Stimulated activated CD4-positive, alpha-beta T cell treated with anti-CD3 and anti-CD28 coated beads, Interleukin-1b, Interleukin-23, amount 100 ng/mL, for 1 hour (primary cell): ENCODE data around the gene CCDC71.

ENCODE experiments used
- DNase-seq, 2 donors: peaks; one replicate each; pipeline ENCODE4 v3.0.0-alpha.2; 2020; ENCODE audit warnings: low read depth in 2 of 2

The CCDC71 gene

DNA sequence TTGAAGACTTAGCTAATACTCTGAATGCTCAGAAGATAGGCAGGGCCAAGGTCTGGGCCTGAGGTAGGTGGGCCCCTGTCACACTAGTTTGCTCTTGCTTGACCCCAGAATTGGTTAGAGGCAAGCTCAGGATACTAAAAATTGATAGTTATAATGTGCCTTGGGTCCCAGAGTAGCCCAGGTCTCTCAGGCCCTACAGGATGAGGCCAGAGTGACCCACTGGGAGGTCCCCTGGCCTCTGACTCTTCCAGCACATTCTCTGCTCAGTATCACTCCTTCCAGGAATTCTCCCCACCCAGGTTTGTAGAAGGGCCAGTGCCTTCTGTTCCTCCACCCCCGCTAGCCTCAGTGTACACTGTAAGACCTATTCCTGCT, 4.6 kb upstream of the CCDC71 start:
- no peak for DNase-seq

DNA sequence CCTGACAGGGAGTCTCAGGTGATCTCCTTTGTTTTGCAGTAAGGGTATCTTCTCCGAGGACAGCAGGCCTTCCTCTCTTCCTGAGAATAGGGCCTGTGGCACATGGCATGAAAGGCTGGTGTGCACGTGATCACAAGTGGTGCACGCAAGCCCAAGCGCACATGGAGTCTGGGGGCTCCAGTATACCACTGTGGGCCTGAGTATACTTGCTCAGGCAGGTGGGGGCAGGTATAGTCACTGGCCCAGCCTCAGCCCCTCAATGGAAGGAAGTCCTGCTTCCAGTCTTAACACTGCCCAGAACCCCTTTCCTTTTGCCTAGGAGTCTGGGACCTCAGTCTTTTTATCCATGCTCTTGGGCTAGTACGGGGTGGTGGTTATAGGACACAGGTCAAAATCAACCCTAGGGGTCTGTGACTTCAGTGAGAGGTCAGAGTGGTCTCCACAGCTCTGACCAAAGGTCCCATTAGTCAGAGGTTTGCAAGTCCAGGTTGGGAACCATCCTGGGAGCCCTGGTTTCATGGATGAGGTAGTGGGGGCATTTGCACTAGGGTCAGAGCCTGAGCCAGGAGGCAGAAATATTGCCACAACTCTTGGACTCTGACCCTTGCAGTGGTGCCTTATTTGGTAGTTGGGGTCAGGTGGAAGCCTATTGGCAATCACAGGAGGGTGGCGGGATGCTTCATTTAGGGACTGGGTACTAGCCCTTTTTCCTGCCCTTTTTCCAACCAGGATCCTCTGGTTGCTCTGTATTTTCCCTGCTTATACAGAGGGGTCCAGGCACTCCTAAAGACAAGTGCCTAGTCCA, 823 bp upstream of the CCDC71 start:
- no peak for DNase-seq

DNA sequence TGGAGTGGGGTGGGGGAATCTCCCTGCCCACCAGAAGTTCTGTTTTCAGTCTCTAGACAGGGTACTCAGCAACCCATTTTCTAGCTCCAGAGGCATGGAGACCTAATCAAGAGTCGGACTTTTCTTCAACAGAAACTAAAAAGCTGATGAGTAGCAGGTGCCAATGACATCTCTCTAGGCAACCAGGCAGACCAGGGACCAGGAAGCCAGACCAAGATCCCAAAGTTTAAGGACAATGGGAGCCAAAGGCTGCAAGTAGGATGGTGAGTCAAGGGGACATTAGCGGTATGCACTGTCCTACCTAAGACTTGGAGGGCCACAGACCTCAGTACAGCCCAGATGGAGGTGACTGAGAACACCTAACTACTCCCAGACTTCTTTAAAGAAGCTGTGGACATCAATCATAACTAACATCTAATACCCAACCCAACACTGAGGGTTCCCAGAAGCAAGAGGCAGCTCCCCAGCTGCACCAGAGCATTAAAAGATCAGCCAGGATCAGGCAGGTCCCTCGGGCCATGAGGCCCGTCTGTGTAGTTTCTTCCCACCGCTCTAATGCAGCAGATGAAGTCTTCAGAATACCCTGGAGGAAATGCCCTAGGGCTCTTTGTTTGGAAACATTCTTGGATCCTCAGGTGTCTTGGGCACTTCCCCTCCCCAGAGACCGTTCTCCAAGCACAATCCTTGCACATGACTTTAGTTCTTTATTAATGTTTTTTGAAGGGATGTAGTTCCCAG, 979 bp downstream of the CCDC71 start:
- DNase-seq = no peak

DNA sequence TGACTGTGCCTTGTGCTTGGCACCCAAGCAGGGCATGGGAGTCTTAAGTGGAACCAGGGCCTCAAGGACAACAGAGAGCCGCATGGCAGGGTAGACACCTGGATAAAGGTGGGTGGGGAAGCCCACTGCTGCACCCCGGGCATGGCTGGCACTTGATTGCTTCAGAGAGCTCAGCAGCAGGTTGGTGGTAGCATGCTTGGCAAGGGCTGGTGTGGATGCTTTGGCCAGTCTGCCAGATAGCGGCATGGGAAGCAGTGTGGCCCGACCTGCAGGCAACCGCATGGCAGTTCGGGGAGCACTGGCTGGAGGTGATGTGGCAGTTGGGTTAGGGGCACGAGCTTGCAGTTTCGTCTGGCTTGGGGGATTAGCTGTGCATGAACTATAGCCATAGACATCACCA, 2.5 kb downstream of the CCDC71 start:
- DNase-seq = no peak

DNA sequence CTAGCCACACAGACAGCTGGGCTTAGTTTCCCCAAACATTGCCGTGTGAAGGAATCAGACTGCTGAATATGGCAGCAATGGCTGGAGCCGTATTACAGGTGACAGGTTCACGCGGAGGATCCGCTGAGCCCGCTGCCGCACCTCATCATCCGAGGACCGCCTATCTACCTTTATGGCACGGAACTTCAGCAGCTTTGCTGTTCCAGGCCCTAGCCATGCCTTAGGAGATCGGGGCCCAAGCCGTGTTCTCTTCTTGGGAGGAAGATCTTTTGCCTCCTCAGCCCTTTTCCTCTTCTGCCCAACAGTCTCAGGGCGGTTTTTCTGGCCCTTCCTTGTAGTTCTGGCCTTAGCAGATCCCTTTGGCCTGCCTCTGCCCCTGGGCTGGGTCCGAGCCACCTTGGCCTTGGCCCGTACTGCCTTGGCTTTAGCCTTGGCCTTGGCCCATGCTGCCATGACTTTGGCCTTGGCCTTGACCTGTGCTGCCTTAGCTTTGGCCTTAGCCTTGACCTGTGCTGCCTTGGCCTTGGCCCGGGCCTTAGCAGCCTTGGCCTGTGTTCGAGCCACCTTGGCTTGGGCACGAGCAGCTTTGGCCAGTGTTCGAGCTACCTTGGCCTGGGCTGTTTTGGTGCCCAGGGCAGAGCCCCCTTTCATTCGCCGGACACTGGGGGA, 3.2 kb downstream of the CCDC71 start:
- DNase-seq = no peak

DNA sequence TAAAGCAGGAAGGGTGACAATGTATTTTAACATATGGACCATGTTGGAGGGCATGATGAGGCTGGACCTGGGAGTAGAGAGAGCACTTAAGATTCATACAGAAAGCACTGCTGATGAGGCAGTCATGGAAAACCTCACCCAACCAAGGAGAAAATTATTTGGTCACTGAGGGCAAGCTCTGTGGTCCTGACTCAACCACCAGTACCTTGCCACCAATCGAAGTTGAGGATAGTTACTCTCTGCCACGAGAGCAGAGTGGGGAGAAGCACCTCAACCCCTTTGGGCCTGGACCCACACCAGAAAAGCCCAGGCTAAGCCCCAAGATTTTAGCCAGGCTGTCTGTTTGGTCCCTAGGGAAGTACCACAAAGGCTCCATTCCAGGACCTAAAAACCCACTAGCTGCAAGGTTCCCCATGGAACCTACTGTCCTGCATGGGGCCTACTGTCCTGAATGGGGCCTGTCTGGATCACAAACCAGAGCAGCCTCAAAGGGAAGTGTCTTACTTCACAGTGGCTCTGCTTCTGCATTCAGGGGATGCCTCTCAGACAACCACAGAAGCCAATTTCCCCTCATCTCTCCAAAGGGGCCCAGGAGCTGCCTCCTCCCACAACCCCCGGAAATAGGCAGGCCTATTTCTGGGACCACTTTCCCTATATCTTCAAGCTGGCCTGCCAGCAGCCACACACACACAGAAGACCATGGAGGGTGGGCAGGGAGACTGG, 4.2 kb downstream of the CCDC71 start:
- no peak for DNase-seq

DNA sequence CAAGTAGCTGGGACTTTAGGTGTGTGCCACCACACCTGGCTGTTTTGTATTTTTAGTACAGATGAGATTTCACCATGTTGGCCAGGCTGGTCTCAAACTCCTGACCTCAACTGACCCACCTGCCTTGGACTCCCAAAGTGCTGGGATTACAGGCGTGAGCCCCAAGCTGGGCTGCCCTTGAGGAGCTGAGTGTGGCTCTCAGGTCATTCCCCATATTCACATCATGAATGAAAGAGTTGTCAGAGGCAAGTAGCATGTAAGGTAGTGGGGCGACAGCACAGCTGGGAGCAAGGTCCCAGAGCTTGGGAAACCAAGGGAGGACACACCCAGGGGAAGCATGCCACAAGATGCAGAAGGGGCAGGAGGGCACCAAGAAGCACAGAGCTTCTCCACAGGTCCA, 4.9 kb downstream of the CCDC71 start:
- no peak for DNase-seq

DNA sequence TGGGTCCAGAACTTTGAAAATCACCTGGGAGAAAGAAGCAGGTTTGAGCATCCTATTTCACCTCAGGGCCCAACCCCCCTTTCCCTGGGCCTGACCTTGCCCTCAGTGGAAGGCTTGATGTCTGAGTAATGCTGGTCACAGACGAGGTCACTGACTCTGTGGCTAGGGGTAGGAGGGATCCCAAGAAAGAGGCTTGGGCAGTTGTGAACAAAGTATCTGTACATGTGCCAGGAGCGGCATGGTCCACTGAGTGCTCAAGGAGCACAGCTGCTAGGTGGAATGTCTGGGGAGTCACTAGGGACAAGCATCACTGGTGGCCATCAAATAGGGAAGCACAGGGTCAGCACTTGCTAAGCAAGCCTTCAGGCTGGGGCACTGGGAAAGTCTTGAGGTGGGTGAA, 7.3 kb downstream of the CCDC71 start:
- DNase-seq = no peak

DNA sequence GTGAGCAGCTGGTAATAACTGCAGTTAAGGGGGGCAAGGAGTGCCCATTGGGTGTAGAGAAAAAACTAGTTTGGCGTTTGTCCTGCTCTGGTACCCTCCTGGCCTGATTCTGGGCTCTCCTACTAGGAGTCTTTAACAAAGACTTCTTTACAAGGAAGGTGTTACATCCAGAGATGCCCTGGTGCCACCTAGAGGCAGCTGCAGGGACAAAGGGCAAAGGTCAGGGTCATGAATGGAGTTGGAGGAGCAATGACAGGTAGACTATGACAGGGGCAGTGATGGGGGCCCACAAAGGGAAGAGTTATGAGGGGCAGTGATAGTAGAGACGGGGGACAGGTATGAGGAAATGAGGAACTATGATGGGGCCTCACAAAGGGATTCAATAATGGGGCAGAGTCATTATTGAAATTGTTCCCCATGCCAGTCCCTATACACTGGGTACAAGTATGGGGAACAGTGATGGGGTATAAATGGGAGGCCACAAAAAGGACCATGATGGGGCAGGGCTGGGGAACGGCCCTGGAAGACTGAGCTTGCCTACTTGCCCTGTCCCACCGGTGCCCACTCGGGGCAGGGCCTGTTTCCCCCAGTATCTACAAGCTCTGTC, 7.9 kb downstream of the CCDC71 start:
- DNase-seq = peak; percentile 23 to 29

DNA sequence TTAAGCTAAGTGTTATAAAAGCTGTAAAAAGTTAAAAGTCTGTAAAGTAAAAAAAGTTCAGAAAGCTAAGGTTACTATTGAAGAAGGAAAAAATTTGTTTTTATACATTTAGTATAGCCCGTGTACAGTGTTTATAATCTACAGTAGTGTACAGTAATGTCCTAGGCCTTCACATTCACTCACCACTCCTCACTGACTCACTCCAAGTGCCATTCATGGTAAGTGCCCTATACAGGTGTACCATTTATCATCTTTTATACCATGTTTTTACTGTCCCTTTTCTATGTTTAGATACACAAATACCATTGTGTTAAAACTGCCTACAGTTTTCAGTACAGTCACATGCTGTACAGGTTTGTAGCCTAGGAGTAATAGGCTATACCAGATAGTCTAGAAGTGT, 8.8 kb downstream of the CCDC71 start:
- DNase-seq = no peak

DNA sequence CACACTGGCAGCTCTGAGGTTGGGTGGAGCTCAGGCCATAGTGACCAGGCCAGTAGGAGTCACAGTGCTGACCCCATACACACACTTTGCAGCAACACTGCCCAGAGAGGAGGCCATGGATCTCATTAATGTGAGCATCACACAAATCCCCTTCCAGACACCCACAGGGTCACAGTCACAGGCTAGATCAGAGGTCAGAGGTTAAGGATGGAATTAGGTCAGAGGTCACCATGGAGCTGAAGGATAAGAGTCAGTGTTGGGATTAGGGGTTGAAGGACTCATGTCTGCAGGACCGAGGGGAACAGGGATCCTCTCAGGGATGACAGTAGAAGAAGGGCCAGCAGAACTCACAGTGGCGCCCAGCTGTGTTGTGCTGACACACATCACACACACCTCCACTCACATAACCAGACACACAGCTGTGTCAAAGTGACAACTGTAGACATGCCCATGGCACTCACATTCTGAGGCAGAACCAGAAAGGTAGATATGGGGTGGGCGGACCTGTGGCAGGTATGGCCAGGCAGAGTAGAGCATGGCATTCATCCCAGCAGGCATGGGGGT, 12.7 kb downstream of the CCDC71 start:
- DNase-seq = no peak

DNA sequence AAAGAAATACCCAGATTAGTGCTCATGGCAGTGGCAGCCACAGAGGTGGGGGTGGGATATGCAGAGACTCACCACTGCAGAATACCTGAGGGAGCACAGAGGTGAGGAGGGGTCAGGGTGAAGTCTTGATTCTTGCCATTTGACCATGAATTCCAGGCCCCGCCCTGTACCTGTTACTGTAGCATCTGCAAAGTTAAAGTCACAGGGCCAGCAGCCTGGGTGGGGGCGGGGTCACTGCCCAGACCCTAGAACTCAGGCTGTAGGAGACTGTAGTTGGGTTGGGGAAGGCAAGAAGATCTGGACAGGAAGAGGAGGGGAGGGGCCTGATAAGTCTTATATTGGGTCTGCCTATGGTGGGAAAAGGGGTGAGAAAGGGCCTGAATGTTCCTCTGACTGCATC, 14.5 kb downstream of the CCDC71 start:
- no peak for DNase-seq

DNA sequence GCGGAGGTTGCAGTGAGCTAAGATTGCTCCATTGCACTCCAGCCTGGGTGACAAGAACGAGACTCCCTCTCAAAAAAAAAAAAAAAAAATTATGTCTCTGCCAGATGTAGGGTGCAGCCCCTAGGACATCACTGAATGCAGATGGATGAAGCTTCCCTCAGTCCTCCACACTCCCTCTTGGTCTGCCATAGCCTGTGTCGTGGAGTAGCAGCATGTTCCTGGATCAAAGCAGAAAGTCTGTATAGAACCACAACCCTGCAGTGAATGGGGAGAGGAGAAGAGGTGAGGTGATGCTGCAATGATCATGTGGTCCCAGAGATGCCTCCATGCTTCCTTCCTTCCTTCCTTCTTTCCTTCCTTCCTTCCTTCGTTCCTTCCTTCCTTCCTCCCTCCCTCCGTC, 18.0 kb downstream of the CCDC71 start:
- no peak for DNase-seq

DNA sequence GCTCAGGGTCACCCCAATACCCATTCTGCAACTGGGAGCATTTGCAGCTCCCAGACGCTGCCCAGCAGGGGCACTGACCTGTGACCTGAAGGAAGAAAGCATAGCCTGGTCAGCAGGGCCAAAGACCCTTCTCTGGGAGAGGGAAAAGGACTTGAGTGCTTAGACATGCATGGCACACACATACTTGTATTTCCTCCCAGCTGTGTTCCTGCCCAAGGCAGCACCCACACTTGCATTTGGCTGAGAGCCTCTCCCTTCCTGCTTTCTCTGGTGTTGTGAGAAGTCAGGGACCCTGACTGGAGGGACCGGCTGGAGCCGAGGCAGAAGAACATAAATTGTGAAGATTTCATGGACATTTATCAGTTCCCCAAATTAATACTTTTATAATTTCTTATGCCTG, 26.1 kb downstream of the CCDC71 start:
- no peak for DNase-seq

DNA sequence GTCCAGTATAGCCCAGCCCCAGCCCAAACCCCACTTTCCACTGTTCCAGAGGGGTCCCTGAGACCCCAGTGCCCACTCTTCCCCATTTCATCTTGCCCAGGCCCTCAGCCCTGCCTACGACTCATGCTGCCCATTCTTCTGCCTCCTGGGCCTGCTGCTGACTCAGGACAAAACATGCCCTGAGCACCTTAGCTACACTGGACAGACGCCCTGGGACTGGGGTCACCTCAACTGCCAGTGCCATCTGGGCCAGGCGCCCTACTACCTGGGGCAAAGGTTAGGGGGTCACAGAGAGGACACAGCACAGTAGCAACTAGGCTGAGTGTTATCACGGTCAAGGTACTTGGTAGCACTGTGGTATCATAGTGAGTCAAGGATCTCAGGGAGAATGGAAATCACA, 30.6 kb downstream of the CCDC71 start:
- no peak for DNase-seq

DNA sequence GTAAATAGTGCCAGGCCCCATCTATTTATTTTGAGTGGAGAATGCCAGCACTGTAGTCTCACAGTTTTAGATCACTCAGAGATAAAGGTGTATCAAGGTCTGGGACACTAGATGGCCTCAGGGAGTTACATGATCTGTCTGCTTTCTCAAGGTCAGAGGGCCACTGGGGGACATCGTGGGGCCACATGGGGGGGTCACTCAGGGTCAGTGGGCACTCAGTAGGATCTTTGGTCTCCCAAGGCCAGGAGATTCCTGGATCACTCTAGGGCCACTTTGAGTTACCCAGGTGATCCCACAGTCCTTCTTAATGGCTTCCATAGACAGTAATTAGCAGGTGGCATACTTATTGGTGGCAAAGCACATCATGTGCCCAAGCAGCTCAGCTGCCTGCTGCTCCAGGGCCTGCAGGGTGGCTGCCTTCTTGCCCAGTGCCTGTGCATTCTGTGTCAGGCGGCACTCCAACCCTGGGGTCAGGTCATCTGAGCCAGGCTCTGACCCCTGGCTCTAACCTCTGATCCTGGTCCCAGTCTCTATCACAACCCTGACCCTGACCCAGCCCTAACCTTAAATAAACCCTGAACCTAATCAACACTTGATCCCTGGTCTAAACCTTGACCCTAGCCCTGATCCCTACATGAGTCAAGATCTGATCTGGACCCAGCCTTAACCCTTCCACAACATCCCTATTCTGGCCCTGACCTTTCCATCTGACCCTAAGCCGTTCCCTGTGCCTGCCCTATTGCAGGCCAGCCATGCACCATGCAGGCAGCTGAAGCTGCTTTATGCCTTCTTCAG, 31.5 kb downstream of the CCDC71 start:
- no peak for DNase-seq

DNA sequence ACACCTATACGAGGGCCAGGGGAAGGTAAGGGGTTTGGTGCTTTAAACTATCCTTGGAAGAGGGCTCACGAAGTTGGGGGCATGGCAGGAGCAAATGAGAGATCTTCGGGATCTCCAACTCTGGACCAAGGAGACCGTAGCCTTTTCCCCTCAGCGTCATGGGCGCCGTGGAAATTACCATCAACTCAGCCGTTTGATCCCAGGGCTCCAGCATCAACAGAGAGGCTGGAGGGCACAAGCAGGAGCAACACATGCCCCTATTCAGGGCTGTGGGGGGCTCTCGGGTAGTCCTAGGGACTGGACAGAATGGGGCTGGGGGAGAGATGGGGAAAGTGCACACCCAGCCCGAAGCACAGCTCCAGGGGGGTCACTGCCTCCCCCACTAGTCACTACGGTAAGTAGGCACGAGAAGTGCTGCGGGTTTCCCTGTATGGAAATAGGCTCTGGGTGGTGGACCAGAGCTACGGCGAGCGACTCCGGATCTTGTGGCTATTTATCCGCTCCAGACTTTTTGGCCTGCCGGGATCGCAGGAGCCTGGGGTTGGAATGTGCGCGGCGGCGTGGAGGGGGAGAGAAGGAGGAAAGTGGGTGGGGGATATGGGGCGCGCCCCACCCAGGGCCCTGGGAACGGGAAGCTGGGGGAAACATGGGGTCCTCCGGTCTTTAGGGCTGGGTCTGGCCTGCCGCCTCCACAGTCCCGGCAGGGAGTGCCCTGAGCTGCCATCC, 32.7 kb downstream of the CCDC71 start:
- DNase-seq = no peak

DNA sequence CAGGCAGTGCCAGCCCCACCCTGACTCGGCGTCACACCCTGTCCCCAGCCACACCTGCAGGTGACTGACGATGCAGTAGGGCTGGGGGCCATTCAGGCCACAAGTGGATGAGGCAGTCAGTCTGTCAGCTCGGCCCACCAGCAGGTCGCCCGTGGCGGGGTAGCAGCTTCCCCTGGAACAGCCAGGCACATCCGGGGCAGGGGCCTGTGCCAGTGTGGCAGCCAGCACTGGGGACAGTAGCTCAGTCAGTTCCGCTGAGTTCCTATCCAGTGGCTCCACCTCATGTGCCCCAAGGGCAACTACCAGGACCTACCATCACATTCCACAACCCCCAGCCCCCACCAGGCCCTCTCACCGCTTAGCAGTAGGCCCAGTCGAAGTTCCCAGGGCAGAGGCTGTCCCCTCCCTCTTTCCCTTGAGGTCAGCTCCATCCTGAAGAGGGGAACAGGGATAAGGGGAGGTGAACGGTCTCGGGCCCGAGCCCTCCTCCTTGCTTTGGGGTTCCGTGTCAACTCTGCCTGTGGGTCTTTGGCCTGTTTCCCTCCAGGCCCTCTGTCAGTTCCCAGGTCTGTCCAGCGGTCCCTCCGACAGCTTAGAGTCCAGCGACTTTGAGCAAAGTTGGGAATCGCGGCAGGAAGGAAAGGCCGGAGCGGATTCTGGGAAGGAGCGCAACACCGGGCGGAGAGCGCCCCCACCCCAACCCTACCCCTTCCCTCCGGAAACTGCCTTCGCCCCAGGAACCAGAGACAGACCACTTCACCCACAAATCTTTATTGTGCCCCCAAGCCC, 33.5 kb downstream of the CCDC71 start, which contains the start of gene LAMB2:
Gene LAMB2, minus strand, starts transcription at position 614 of the 789 bp plus-strand sequence. Its CDS starts 183 bp downstream, at position 431.
- no peak for DNase-seq

DNA sequence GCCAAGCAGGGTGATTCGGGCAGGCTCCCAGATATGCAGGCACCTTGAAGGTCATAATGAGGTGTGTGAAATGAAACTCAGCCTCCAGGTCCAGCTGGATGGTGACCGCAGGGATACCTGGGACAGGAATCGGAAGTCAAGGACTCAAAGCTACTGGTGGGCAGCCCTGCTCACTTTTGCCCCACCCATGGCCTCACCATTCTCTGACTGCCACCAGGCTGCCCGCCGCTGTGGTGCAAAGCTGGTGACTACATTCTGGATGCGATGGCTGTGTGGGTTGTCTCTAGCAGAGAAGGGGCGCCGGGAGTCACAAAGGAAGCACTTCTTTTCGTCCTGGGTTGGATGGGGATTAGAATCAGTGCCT, 34.1 kb downstream of the CCDC71 start:
- no peak for DNase-seq
